ENCODE results near the gene SPTLC3.

Gene SPTLC3

GRCh38 chr20:13147071-13147963 is 138.5 kb downstream of the SPTLC3 start:
- Histone ChIP-seq H3K4me3 (no peak overlapping the region), H3K27ac (no peak overlapping the region), H3K36me3 (no peaks in the 10 kb centered on the region), H3K27me3 (no peaks in the 10 kb centered on the region), H3K4me1 (peaks cover 0 to 14% (median 11%) of the 10 kb centered on the region in 4 donors), H3K9me3 (no peaks in the 10 kb centered on the region)
- intact Hi-C loops (cut with DNase I; ENCODE audit: low total_unique reads) = no loop called here
- no peak for TF ChIP-seq CTCF (IDR thresholded peaks at IDR 0.05)
- DNase-seq = no peak

- no peak overlapping the region for H3K27ac ChIP-seq
- H3K27me3 ChIP-seq = no peaks in the 10 kb centered on the region
- no peaks in the 10 kb centered on the region for H3K36me3 ChIP-seq
- DNase-seq = no peak
- H3K4me3 ChIP-seq = no peak overlapping the region
- intact Hi-C loops (cut with DNase I; ENCODE audit: low total_unique reads) = no loop called here
- TF ChIP-seq CTCF (IDR thresholded peaks at IDR 0.05) = no peak
- peaks cover 0 to 14% (median 11%) of the 10 kb centered on the region in 4 donors for H3K4me1 ChIP-seq
- H3K9me3 ChIP-seq = no peaks in the 10 kb centered on the region
Measured at GRCh38 chr20:13147971-13148370, 139.2 kb downstream of the SPTLC3 start.

GRCh38 chr20:13148402-13148801 is 139.6 kb downstream of the SPTLC3 start:
- no peak overlapping the region for H3K4me3 ChIP-seq
- TF ChIP-seq CTCF (IDR thresholded peaks at IDR 0.05) = no peak
- H3K4me1 ChIP-seq = peaks cover 0 to 14% (median 11%) of the 10 kb centered on the region in 4 donors
- DNase-seq = no peak
- intact Hi-C loops (cut with DNase I; ENCODE audit: low total_unique reads) = no loop called here
- H3K9me3 ChIP-seq = no peaks in the 10 kb centered on the region
- H3K27me3 ChIP-seq = no peaks in the 10 kb centered on the region
- no peak overlapping the region for H3K27ac ChIP-seq
- H3K36me3 ChIP-seq = no peaks in the 10 kb centered on the region

- DNase-seq = no peak
- Histone ChIP-seq H3K27me3 (no peaks in the 10 kb centered on the region), H3K4me3 (no peak overlapping the region), H3K9me3 (no peaks in the 10 kb centered on the region), H3K4me1 (peaks cover 0 to 14% (median 11%) of the 10 kb centered on the region in 4 donors), H3K36me3 (peaks cover 0 to 4% (median 0%) of the 10 kb centered on the region in 3 donors), H3K27ac (no peak overlapping the region)
- TF ChIP-seq CTCF (IDR thresholded peaks at IDR 0.05) = no peak
- intact Hi-C loops (cut with DNase I; ENCODE audit: low total_unique reads) = no loop called here
Measured at GRCh38 chr20:13148961-13149360, 140.2 kb downstream of the SPTLC3 start.

- TF ChIP-seq CTCF (IDR thresholded peaks at IDR 0.05) = no peak
- intact Hi-C loops (cut with DNase I; ENCODE audit: low total_unique reads) = no loop called here
- DNase-seq = no peak
- Histone ChIP-seq H3K27ac (no peak overlapping the region), H3K4me3 (no peak overlapping the region), H3K4me1 (peaks cover 0 to 14% (median 11%) of the 10 kb centered on the region in 4 donors), H3K36me3 (peaks cover 0 to 9% (median 0%) of the 10 kb centered on the region in 3 donors), H3K9me3 (no peaks in the 10 kb centered on the region), H3K27me3 (no peaks in the 10 kb centered on the region)
Measured at GRCh38 chr20:13149371-13150105, 140.8 kb downstream of the SPTLC3 start.
